Peyer's patch (tissue), 4 donors: Measurements from ENCODE around the gene ZNF611.

Experiments
- CTCF ChIP-seq, 6 experiments: fragments of 450-650 bp in 4 of 6; fragments of 200-600 bp in 2 of 6; sonication (generic) in 1 of 6; IDR thresholded peaks; one replicate each; pipeline ENCODE4 v1.5.1; 2017 to 2019; ENCODE audit warnings: antibody characterized with exemption in 6 of 6, mild to moderate bottlenecking in 3 of 6, moderate library complexity in 1 of 6
- POLR2A ChIP-seq, 2 donors: fragments of 450-650 bp; IDR thresholded peaks; one replicate each; pipeline ENCODE4 v1.5.1; 2017; ENCODE audit warnings: antibody characterized with exemption in 2 of 2, mild to moderate bottlenecking in 2 of 2, moderate library complexity in 2 of 2

- TF ChIP-seq CTCF (IDR thresholded peaks at IDR 0.05) (no peak), POLR2A (IDR thresholded peaks at IDR 0.05) (no peak)
These were observed 44.9 kb downstream of the ZNF611 start for GRCh38 chr19:52689843-52690368.
